Fibroblast of skin of left quadriceps (primary cell): ENCODE data around the gene AHSA1.
A peak's percentile ranks its signal among the peaks of the same experiment; 100 is the strongest.
"Not testable (repeated sequence)": the region's sequence is repeated elsewhere in the genome, so short reads cannot be mapped to it uniquely, and the experiment has no call there.

Experiments used
- DNase-seq, 2 experiments: peaks; one replicate each; pipeline ENCODE4 v3.0.0-alpha.2; 2013; ENCODE audit warnings: low read depth in 2 of 2

Gene AHSA1

GRCh38 chr14:77457522-77458248, at the start of gene AHSA1, which contains the start of gene VIPAS39:
TSS of gene AHSA1 (plus strand) at chr14:77458093. CDS start at chr14:77458190, 97 bp downstream.
TSS of gene VIPAS39 (minus strand) at chr14:77457601. CDS start at chr14:77454102, 3,499 bp downstream.
- DNase-seq = peak; percentile 97

DNA sequence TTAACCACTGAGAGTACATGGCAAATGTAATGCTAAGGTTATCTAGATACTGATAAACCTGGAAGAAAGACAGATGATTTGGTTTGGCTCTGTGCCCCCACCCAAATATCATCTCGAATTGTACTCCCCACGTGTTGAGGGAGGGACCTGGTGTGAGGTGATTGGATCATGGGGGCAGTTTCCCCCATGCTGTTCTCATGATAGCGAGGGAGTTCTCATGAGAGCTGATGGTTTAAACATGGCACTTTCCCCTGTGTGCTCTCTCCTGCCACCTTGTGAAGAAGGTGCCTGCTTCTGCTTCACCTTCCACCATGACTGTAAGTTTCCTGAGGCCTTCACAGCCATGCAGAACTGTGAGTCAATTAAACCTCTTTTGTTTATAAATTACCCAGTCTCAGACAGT, 48.8 kb upstream of the AHSA1 start:
- DNase-seq = no peak

GRCh38 chr14:77415403-77416030, 42.4 kb upstream of the AHSA1 start:
- not testable (repeated sequence) for DNase-seq

- DNase-seq = not testable (repeated sequence)
These were observed 41.8 kb upstream of the AHSA1 start for GRCh38 chr14:77416098-77416497.

DNA sequence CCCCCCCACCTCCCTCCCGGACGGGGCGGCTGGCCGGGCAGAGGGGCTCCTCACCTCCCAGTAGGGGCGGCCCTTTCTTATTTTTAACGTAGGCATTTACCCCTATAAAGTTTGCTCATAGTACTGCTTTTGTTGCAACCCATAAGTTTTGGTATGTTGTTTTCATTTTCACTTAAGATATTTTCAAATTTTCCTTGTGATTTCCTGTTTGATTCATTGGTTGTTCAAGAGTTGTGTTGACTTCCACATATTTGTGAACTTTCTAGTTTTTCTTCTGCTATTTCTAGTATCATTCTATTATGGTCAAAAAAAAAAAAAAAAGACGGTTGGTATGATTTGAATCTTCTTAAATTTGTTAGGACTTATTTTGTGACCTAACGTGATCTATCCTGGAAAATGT, 41.1 kb upstream of the AHSA1 start:
- no peak for DNase-seq

GRCh38 chr14:77421201-77421600, 36.7 kb upstream of the AHSA1 start:
- peak; percentile 11 to 15 for DNase-seq

- no peak for DNase-seq
These were observed 34.5 kb upstream of the AHSA1 start, which contains the start of gene NOXRED1 for GRCh38 chr14:77423423-77423822. TSS of gene NOXRED1 (minus strand) at chr14:77423523. CDS start at chr14:77422889, 634 bp downstream.

GRCh38 chr14:77424862-77425261, 33.0 kb upstream of the AHSA1 start:
- no peak for DNase-seq

- no peak for DNase-seq
These were observed 31.5 kb upstream of the AHSA1 start for GRCh38 chr14:77426396-77426795.

GRCh38 chr14:77436042-77436441, 21.9 kb upstream of the AHSA1 start:
- no peak for DNase-seq

DNA sequence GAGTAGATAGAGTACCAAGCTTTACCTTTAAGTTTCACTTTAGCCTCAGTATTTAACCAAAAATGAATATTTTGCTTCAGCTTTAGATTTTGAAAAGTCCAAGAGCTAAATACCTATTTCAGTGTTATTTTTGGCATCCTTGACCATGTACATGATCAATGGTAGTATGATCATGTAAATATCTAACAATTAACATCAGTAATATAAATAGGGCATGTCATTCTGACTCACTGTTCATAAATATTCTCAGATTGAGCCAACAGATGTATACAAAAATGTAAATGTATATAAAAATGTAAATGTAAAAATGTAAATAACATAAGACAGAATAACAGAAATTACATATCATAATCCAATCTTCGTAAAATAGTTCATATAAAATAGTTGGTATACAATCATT, 19.3 kb upstream of the AHSA1 start:
- DNase-seq = no peak

GRCh38 chr14:77439861-77440260, 18.0 kb upstream of the AHSA1 start:
- no peak for DNase-seq

- DNase-seq = no peak
These were observed 15.7 kb upstream of the AHSA1 start for GRCh38 chr14:77442196-77442595.

- DNase-seq = no peak
These were observed 1.8 kb upstream of the AHSA1 start for GRCh38 chr14:77455966-77456640.

GRCh38 chr14:77457115-77457521, 775 bp upstream of the AHSA1 start:
- DNase-seq = no peak

DNA sequence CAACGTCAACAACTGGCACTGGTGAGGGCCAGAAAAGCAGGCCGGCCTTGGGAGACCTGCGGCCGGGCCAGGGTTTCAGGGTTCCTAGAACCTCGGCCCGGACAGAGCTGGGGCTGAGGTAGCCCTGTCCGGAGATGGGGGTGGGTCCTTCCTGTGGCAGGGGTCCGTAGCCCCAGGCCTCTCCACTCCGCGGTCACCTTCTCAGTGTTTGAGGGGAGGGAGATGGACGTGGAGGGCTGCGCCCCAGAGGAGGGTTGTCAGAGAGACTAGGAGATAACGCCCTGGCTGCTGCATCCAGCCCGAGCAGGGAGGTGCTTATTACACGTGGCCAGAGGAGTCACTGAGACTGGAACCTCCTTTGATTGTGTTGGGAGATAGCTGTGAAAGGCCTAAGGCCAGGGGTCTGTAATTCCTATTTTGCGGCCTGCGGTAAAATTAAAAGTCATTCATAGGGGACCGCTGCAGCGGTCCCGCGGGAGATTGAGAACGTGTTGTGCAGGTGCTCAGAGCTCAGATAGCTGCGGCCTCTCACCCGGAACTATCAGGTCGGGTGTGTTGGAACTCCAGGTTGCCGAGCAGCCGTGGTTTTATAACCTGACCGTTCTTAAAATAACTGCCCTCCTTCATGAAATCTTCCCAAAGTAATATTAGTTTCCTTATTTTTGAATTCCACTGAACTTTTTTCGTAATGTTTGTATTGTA, 507 bp downstream of the AHSA1 start:
- no peak for DNase-seq

- peak; percentile 35 to 39 for DNase-seq
These were observed 1.3 kb downstream of the AHSA1 start for GRCh38 chr14:77459072-77459723.

DNA sequence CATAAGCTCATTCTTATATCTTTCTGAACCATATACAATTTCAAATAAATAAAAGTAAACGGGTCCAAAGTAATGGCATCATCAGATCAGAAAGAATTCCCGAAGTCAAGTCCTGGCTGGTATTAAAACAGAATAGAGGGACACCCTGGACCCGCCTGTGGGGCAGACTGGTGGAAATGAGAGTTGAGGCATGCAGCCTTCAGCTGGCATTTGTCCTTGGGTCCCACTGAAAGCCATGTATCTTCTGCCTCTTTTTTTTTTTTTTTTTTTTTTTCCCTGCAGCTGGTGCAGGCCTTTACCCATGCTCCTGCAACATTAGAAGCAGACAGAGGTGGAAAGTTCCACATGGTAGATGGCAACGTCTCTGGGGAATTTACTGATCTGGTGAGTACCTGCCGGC, 9.9 kb downstream of the AHSA1 start:
- DNase-seq = no peak

DNA sequence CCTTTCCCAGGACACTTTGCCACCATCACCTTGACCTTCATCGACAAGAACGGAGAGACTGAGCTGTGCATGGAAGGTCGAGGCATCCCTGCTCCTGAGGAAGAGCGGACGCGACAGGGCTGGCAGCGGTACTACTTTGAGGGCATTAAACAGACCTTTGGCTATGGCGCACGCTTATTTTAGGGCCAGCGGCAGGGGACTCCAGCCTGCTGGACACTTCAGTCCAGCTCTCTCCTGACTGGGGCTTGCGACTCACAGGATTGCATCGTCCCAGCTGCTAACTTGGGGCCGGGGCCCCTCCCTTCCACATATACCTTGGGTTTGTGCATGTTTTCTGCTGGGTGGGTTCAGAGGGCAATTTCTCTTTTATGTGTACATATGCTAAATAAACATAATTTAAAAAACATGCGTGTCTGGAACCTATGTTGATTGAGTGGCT, 11.2 kb downstream of the AHSA1 start:
- DNase-seq = no peak

- no peak for DNase-seq
These were observed 11.6 kb downstream of the AHSA1 start for GRCh38 chr14:77469539-77469938.

DNA sequence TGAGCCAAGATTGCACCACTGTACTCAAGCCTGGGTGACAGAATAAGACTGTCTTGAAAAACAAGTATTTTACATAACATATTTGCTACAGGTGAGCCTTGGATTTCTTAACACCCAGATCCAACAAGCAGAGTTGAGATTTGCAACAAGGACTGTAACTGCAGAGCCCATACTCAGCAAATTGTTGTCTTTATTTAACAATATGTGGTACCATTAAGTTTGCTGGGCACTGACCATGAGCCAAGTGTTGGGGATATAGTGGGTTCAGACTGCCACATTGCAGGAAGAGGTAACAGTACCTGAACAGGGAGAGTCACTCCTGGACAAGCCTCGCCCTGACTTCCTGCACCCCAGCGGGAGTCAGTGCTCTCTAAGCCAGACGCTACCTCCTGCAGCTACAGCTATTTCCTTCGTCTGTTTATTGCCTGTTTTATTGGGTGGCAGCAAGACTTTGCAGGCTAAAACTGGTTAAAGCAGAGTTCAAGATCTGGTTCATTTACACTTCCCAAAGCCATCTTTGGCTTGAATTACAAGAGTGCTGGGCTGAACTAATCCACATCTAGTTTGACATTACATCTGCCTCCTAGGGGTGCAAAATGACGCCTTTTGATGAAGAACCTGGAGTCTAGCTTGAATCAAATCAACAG, 12.5 kb downstream of the AHSA1 start:
- DNase-seq = no peak
